WTC11 (cell line): Measurements from ENCODE around the gene DIABLO. TPM values are rescaled to one million over a fixed set of nuclear protein-coding genes. Genes with fewer than 3 reads are reported as not detected.
A peak's percentile ranks its signal among the peaks of the same experiment; 100 is the strongest.

Source experiments
- ATAC-seq: fragments of 200-7000 bp; cut with Tn5 transposase; 2 replicates; pipeline ENCODE4 v1.10.0; 2021; ENCODE audit warnings: mild to moderate bottlenecking, moderate library complexity
- CTCF ChIA-PET: fragments of 300-600 bp; sonication (Branson Sonifier 250); formaldehyde crosslinking; loops from one replicate; lab custom pipeline; 2021; ENCODE audit warnings: antibody characterized with exemption; lab: Charles Lee
- POLR2A ChIA-PET: fragments of 350-600 bp; sonication (Branson Sonifier 250); formaldehyde crosslinking; loops from one replicate; lab custom pipeline; 2021; ENCODE audit warnings: antibody characterized with exemption; lab: Charles Lee
- DNase-seq: peaks from one replicate; pipeline ENCODE4 v3.0.0; 2021; ENCODE audit warnings: low spot score
- H3K27ac Mint-ChIP-seq: 2 replicates; pipeline ENCODE4 v1.8.0; 2021; ENCODE audit warnings: mixed read lengths
- H3K27me3 Mint-ChIP-seq: 2 replicates; pipeline ENCODE4 v1.8.0; 2021; ENCODE audit warnings: low read depth, mild to moderate bottlenecking, moderate library complexity, mixed read lengths
- H3K36me3 Mint-ChIP-seq: 2 replicates; pipeline ENCODE4 v1.8.0; 2021; ENCODE audit warnings: mixed read lengths
- H3K4me1 Mint-ChIP-seq: 2 replicates; pipeline ENCODE4 v1.8.0; 2022; ENCODE audit warnings: mixed read lengths
- H3K4me3 Mint-ChIP-seq: 2 replicates; pipeline ENCODE4 v1.8.0; 2021; ENCODE audit warnings: mild to moderate bottlenecking, moderate library complexity, mixed read lengths
- H3K9me3 Mint-ChIP-seq: 2 replicates; pipeline ENCODE4 v1.8.0; 2021; ENCODE audit warnings: mixed read lengths
- ESRRA ChIP-seq: sonication (generic); formaldehyde crosslinking; IDR thresholded peaks from 2 replicates; pipeline ENCODE4 v1.8.1; 2022; ENCODE audit warnings: mild to moderate bottlenecking, missing genetic modification reagents, borderline replicate concordance
- GTF2I ChIP-seq: fragments of 250-450 bp; sonication (Bioruptor Pico); conservative IDR thresholded peaks from 2 replicates; pipeline ENCODE4 v1.4.0; 2021; ENCODE audit warnings: mild to moderate bottlenecking
- HMGA2 ChIP-seq: fragments of 250-450 bp; sonication (Bioruptor Pico); IDR thresholded peaks from 2 replicates; pipeline ENCODE4 v1.4.0; 2021; ENCODE audit warnings: mild to moderate bottlenecking, moderate library complexity
- HMGXB4 ChIP-seq: sonication (generic); formaldehyde crosslinking; IDR thresholded peaks from 2 replicates; pipeline ENCODE4 v1.8.1; 2023; ENCODE audit warnings: mild to moderate bottlenecking, moderate library complexity, missing genetic modification reagents
- KAT7 ChIP-seq: sonication (generic); formaldehyde crosslinking; IDR thresholded peaks from 2 replicates; pipeline ENCODE4 v1.8.1; 2023; ENCODE audit warnings: missing genetic modification reagents, mild to moderate bottlenecking, borderline replicate concordance
- NFE2L1 ChIP-seq: sonication (generic); formaldehyde crosslinking; IDR thresholded peaks from 2 replicates; pipeline ENCODE4 v1.8.1; 2023; ENCODE audit warnings: missing genetic modification reagents
- NFYB ChIP-seq: sonication (generic); formaldehyde crosslinking; conservative IDR thresholded peaks from 2 replicates; pipeline ENCODE4 v1.8.0; 2022; ENCODE audit warnings: low read depth, missing genetic modification reagents
- NR3C1 ChIP-seq: sonication (generic); formaldehyde crosslinking; conservative IDR thresholded peaks from 2 replicates; pipeline ENCODE4 v1.8.1; 2023; ENCODE audit warnings: low read depth, mild to moderate bottlenecking, missing genetic modification reagents
- SMAD3 ChIP-seq: sonication (generic); formaldehyde crosslinking; IDR thresholded peaks from 2 replicates; pipeline ENCODE4 v1.8.0; 2022; ENCODE audit warnings: missing genetic modification reagents, mild to moderate bottlenecking, borderline replicate concordance
- TCF7 ChIP-seq: sonication (generic); formaldehyde crosslinking; IDR thresholded peaks from 2 replicates; pipeline ENCODE4 v1.8.0; 2022; ENCODE audit warnings: mild to moderate bottlenecking, low read depth, missing genetic modification reagents, moderate library complexity
- TEAD4 ChIP-seq: sonication (generic); formaldehyde crosslinking; IDR thresholded peaks from 2 replicates; pipeline ENCODE4 v1.8.0; 2022; ENCODE audit warnings: mild to moderate bottlenecking, missing genetic modification reagents
- ZNF138 ChIP-seq: sonication (generic); formaldehyde crosslinking; conservative IDR thresholded peaks from 2 replicates; pipeline ENCODE4 v1.8.1; 2022; ENCODE audit warnings: mild to moderate bottlenecking, moderate library complexity, missing genetic modification reagents
- ZNF396 ChIP-seq: fragments of 250-450 bp; sonication (Bioruptor Pico); IDR thresholded peaks from 2 replicates; pipeline ENCODE4 v1.8.0; 2021; ENCODE audit warnings: mild to moderate bottlenecking, moderate library complexity, borderline replicate concordance
- total RNA-seq: library from RNA; stranded (reverse); gene quantifications from 3 replicates; pipeline ENCODE4 v1.2.3, GENCODE V29; 2021
- TF ChIP-seq, protein P1 (sequence below): sonication (generic); formaldehyde crosslinking; IDR thresholded peaks from 2 replicates; pipeline ENCODE4 v1.8.1; 2022; ENCODE audit warnings: missing genetic modification reagents, borderline replicate concordance
- TF ChIP-seq, protein P2 (sequence below): fragments of 250-450 bp; sonication (Bioruptor Pico); IDR thresholded peaks from 2 replicates; pipeline ENCODE4 v1.8.0; 2021; ENCODE audit warnings: mild to moderate bottlenecking

DIABLO gene
- total RNA-seq, 1 experiment from 2014 or later: 61.7 TPM

GRCh38 chr12:122206111-122206881 lies 19.6 kb downstream of the DIABLO start (continued):
- TF ChIP-seq SMAD3 (CRISPR knock-in tag) (0 out of 2 replicates have a peak, but pooled peaks have one; percentile 62), HMGXB4 (CRISPR knock-in tag) (no peak)

- H3K27me3 Mint-ChIP-seq: peaks cover 47% of the 10 kb centered on the region
- peak overlapping the region; percentile 70 for H3K4me3 Mint-ChIP-seq
- DNase-seq: no peak
- ChIA-PET POLR2A (interaction anchor here (0.9 to 3.6 kb wide), 3 partner anchors 15 to 21 kb away, joined by 3 to 15 read pairs (median 3); partner anchors contain the start of gene DIABLO), CTCF (interaction anchor here (1.0 to 2.0 kb wide), 4 partner anchors 13 to 151 kb away, joined by 4 to 8 read pairs (median 5); no protein-coding TSS in a partner anchor)
- H3K27ac Mint-ChIP-seq: no peak overlapping the region
- H3K4me1 Mint-ChIP-seq: peaks cover 24% of the 10 kb centered on the region
- no peak for TF ChIP-seq TCF7 (CRISPR knock-in tag)
- no peak for TF ChIP-seq HMGA2 (CRISPR knock-in tag)
- TF ChIP-seq TEAD4 (CRISPR knock-in tag): no peak
- no peak for TF ChIP-seq KAT7 (CRISPR knock-in tag)
- TF ChIP-seq, protein P1, sequence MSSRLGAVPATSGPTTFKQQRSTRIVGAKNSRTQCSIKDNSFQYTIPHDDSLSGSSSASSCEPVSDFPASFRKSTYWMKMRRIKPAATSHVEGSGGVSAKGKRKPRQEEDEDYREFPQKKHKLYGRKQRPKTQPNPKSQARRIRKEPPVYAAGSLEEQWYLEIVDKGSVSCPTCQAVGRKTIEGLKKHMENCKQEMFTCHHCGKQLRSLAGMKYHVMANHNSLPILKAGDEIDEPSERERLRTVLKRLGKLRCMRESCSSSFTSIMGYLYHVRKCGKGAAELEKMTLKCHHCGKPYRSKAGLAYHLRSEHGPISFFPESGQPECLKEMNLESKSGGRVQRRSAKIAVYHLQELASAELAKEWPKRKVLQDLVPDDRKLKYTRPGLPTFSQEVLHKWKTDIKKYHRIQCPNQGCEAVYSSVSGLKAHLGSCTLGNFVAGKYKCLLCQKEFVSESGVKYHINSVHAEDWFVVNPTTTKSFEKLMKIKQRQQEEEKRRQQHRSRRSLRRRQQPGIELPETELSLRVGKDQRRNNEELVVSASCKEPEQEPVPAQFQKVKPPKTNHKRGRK (CRISPR knock-in tag): no peak
- TF ChIP-seq ESRRA: no peak
- TF ChIP-seq ZNF138 (CRISPR knock-in tag): no peak
- TF ChIP-seq, protein P2, sequence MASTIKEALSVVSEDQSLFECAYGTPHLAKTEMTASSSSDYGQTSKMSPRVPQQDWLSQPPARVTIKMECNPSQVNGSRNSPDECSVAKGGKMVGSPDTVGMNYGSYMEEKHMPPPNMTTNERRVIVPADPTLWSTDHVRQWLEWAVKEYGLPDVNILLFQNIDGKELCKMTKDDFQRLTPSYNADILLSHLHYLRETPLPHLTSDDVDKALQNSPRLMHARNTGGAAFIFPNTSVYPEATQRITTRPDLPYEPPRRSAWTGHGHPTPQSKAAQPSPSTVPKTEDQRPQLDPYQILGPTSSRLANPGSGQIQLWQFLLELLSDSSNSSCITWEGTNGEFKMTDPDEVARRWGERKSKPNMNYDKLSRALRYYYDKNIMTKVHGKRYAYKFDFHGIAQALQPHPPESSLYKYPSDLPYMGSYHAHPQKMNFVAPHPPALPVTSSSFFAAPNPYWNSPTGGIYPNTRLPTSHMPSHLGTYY: no peak
- peaks cover 22% of the 10 kb centered on the region for H3K36me3 Mint-ChIP-seq
- no peak for ATAC-seq
- H3K9me3 Mint-ChIP-seq: no peaks in the 10 kb centered on the region
Observed at GRCh38 chr12:122205053-122205925, 20.6 kb downstream of the DIABLO start.

- Mint-ChIP-seq H3K27ac (no peak overlapping the region), H3K4me1 (peaks cover 24% of the 10 kb centered on the region), H3K36me3 (peaks cover 14% of the 10 kb centered on the region), H3K4me3 (peak overlapping the region; percentile 70), H3K9me3 (no peaks in the 10 kb centered on the region), H3K27me3 (peaks cover 47% of the 10 kb centered on the region)
- TF ChIP-seq NFE2L1 (no peak), GTF2I (CRISPR knock-in tag) (no peak), NFYB (no peak), ZNF396 (CRISPR knock-in tag) (no peak), NR3C1 (CRISPR knock-in tag) (no peak)
- TF ChIP-seq, protein P1 (CRISPR knock-in tag): no peak
- peak; percentile 48 for DNase-seq
- ChIA-PET CTCF (interaction anchor here (0.6 to 2.0 kb wide), 16 partner anchors 12 to 1059 kb away, joined by 3 to 8 read pairs (median 4); partner anchors contain the start of genes CFAP251, LRRC43 and RHOF), POLR2A (interaction anchor here (3.6 kb wide), 1 partner anchor 22 kb away, joined by 15 read pairs; the partner anchor contains the start of gene DIABLO)
- peak; percentile 8 for ATAC-seq
Observed at GRCh38 chr12:122204167-122205052, 21.4 kb downstream of the DIABLO start.
